K562 (cell line): ENCODE measurements around the gene GDF15. TPM values are rescaled to one million over a fixed set of nuclear protein-coding genes. Genes with fewer than 3 reads are reported as not detected.

ENCODE experiments used
- CC2D1A ChIP-seq: fragments of 450-650 bp; IDR thresholded peaks from 2 replicates; pipeline ENCODE4 v1.6.1; 2017; ENCODE audit warnings: mild to moderate bottlenecking
- CEBPB ChIP-seq: fragments of 450-650 bp; IDR thresholded peaks from 2 replicates; pipeline ENCODE4 v1.6.1; 2016; ENCODE audit warnings: missing genetic modification characterization, missing compliant biosample characterization
- CTBP1 ChIP-seq: fragments of 450-650 bp; IDR thresholded peaks from 2 replicates; pipeline ENCODE4 v1.6.1; 2016; ENCODE audit warnings: borderline replicate concordance
- L3MBTL2 ChIP-seq: fragments of 450-650 bp; IDR thresholded peaks from 2 replicates; pipeline ENCODE4 v1.6.1; 2016; ENCODE audit warnings: mild to moderate bottlenecking, moderate library complexity
- MAX ChIP-seq: sonication (generic); formaldehyde crosslinking; IDR thresholded peaks from 2 replicates; pipeline ENCODE4 v1.9.0; 2022; ENCODE audit warnings: mild to moderate bottlenecking, missing genetic modification reagents
- MAZ ChIP-seq, 2 experiments: fragments of 450-650 bp in 1 of 2; sonication (generic) in 1 of 2; formaldehyde crosslinking; IDR thresholded peaks in 1 of 2; conservative IDR thresholded peaks in 1 of 2; 2 replicates each; pipeline versions ENCODE4 v1.4.0 to v1.5.0; 2020; ENCODE audit warnings: mild to moderate bottlenecking in 1 of 2, missing genetic modification reagents in 1 of 2
- MYC ChIP-seq, 2 experiments: fragments of 250-450 bp in 1 of 2; sonication (Bioruptor Pico) in 1 of 2; IDR thresholded peaks; 2 replicates each; pipeline versions ENCODE4 v1.5.1 to v1.6.1; 2012 to 2021; ENCODE audit warnings: low read depth in 2 of 2, borderline replicate concordance in 1 of 2, improper control_type of control experiment in 1 of 2, low read length in 1 of 2, mild to moderate bottlenecking in 1 of 2, moderate library complexity in 1 of 2
- NFATC3 ChIP-seq: fragments of 450-650 bp; IDR thresholded peaks from 2 replicates; pipeline ENCODE4 v1.6.1; 2017; ENCODE audit warnings: mild to moderate bottlenecking
- POLR2AphosphoS2 ChIP-seq: IDR thresholded peaks from 2 replicates; pipeline ENCODE4 v1.6.1; 2012; ENCODE audit warnings: low read length, improper control_type of control experiment
- REST ChIP-seq, 2 experiments: fragments of 450-650 bp; formaldehyde crosslinking in 1 of 2; IDR thresholded peaks; 2 replicates each; pipeline versions ENCODE4 v1.4.0 to v1.6.1; 2014 to 2020; ENCODE audit warnings: mild to moderate bottlenecking in 2 of 2, borderline replicate concordance in 1 of 2, low read depth in 1 of 2
- SP1 ChIP-seq: sonication (generic); formaldehyde crosslinking; IDR thresholded peaks from 2 replicates; pipeline ENCODE4 v1.8.1; 2022; ENCODE audit warnings: mild to moderate bottlenecking, missing genetic modification reagents
- ZNF146 ChIP-seq: IDR thresholded peaks from one replicate; pipeline ENCODE4 v1.6.1; 2018; ENCODE audit warnings: missing compliant biosample characterization; ENCODE audit not compliant: unreplicated experiment
- polyA plus RNA-seq, 8 experiments: library from polyadenylated mRNA; depleted of rRNA in 4 of 8; stranded (reverse) in 5 of 8; unstranded in 3 of 8; fragments of >200 nt; fragmentation: Nextera tagmentation in 2 of 8; fragmentation: Illumina TruSeq in 1 of 8; extraction: Ambion mirVana in 2 of 8; extraction: Trizol in 1 of 8; gene quantifications; 2 replicates each; pipeline versions ENCODE4 v1.2.1 to v1.2.3, GENCODE V29; 2011 to 2014; ENCODE audit warnings: inconsistent platforms in 1 of 8, missing spikeins in 1 of 8
- total RNA-seq, 7 experiments: library from RNA; depleted of rRNA in 6 of 7; stranded (reverse); fragments of >200 nt in 6 of 7; fragmentation: Illumina TruSeq in 2 of 7; extraction: Trizol in 2 of 7; gene quantifications; 2 replicates each; pipeline versions ENCODE4 v1.2.1 to v1.2.3, GENCODE V29; 2011 to 2021; ENCODE audit warnings: low replicate concordance in 1 of 7
- TF ChIP-seq, protein P1 (sequence below): fragments of 450-650 bp; formaldehyde crosslinking; IDR thresholded peaks from 2 replicates; pipeline ENCODE4 v1.4.0; 2020; ENCODE audit warnings: mild to moderate bottlenecking, moderate library complexity
- TF ChIP-seq, protein P2 (sequence below): sonication (generic); formaldehyde crosslinking; IDR thresholded peaks from 2 replicates; pipeline ENCODE4 v1.8.0; 2022; ENCODE audit warnings: missing genetic modification reagents, mild to moderate bottlenecking, moderate library complexity, borderline replicate concordance
- TF ChIP-seq, protein P3 (sequence below): sonication (generic); formaldehyde crosslinking; IDR thresholded peaks from 2 replicates; pipeline ENCODE4 v1.8.0; 2022; ENCODE audit warnings: mild to moderate bottlenecking, missing genetic modification reagents

GDF15 gene
- total and polyA plus RNA-seq, 9 of the 15 experiments (the other 6 are each of a cell fraction or from before 2014, with no cell fraction given) = 2.3 to 82.4 (median 12.5) TPM

DNA sequence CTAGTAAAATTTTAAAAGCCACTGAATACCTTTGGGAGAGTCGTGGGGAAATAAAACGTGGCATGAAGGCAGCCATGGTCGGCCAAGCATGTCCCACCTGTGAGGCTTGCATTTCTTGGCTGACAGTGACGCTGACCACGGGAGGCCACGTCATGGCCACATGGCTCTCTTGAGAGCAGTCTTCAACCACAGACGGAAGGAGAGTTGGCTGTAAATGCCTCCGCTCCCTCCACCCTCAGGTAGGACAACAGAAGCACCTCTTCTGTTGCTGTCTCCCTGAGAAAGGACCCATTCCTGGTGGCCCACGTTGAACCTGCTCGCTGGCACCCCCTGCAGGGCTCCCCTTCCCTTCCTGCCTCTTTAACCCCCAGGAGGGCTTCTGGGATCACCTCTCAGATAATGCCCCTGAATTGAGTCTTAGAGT lies 22.1 kb downstream of the GDF15 start (continued):
- peak; percentile 52; the same call in 1 of the 2 replicates for TF ChIP-seq SP1 (CRISPR knock-in tag)
- peak; percentile 83; the same call in 1 of the 2 replicates for TF ChIP-seq REST (IDR thresholded peaks at IDR 0.05; ENCODE audit: borderline replicate concordance)
- TF ChIP-seq REST (CRISPR knock-in tag; IDR thresholded peaks at IDR 0.05; ENCODE audit: low read depth) = no peak
- TF ChIP-seq, protein P1, sequence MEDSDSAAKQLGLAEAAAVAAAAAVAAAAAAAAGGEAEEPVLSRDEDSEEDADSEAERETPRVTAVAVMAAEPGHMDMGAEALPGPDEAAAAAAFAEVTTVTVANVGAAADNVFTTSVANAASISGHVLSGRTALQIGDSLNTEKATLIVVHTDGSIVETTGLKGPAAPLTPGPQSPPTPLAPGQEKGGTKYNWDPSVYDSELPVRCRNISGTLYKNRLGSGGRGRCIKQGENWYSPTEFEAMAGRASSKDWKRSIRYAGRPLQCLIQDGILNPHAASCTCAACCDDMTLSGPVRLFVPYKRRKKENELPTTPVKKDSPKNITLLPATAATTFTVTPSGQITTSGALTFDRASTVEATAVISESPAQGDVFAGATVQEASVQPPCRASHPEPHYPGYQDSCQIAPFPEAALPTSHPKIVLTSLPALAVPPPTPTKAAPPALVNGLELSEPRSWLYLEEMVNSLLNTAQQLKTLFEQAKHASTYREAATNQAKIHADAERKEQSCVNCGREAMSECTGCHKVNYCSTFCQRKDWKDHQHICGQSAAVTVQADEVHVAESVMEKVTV (CRISPR knock-in tag) = no peak
- peak; percentile 63; the same call in 1 of the 2 replicates for TF ChIP-seq MAX
- TF ChIP-seq, protein P2, sequence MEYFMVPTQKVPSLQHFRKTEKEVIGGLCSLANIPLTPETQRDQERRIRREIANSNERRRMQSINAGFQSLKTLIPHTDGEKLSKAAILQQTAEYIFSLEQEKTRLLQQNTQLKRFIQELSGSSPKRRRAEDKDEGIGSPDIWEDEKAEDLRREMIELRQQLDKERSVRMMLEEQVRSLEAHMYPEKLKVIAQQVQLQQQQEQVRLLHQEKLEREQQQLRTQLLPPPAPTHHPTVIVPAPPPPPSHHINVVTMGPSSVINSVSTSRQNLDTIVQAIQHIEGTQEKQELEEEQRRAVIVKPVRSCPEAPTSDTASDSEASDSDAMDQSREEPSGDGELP (CRISPR knock-in tag) = 0 out of 2 replicates have a peak, but pooled peaks have one; percentile 6
- TF ChIP-seq MYC (IDR thresholded peaks at IDR 0.05; ENCODE audit: low read depth, low read length) = peak; percentile 48; the same call in 1 of the 2 replicates
- TF ChIP-seq MYC (CRISPR knock-in tag; IDR thresholded peaks at IDR 0.05; ENCODE audit: borderline replicate concordance, low read depth) = no peak
- peak; percentile 34; the same call in 1 of the 2 replicates for TF ChIP-seq CC2D1A
- peak in 1 of 2 experiments; percentile 76; a peak in 1 of 4 replicates for TF ChIP-seq MAZ (CRISPR knock-in tag; conservative IDR thresholded peaks at IDR 0.05 in 1 of 2, IDR thresholded peaks at IDR 0.05 in 1 of 2)
- TF ChIP-seq NFATC3 = no peak
- TF ChIP-seq L3MBTL2 = 0 out of 2 replicates have a peak, but pooled peaks have one; percentile 48
- peak; percentile 38; the same call in 1 of the 2 replicates for TF ChIP-seq CTBP1
- TF ChIP-seq, protein P3, sequence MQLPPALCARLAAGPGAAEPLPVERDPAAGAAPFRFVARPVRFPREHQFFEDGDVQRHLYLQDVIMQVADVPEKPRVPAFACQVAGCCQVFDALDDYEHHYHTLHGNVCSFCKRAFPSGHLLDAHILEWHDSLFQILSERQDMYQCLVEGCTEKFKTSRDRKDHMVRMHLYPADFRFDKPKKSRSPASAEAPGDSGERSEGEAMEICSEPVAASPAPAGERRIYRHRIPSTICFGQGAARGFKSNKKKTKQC = 0 out of 2 replicates have a peak, but pooled peaks have one; percentile 29
- TF ChIP-seq CEBPB (tag) = no peak
- TF ChIP-seq POLR2AphosphoS2 = no peak
- TF ChIP-seq ZNF146 (CRISPR knock-in tag) = no peak
